ENCODE data around the gene NT5C.

The NT5C gene

GRCh38 chr17:75125984-75126383 lies 5.6 kb downstream of the NT5C start (continued):
- TF ChIP-seq ZBTB20 (tag by site-specific recombination; IDR thresholded peaks at IDR 0.05), result no peak

- Histone ChIP-seq H3K4me1 (ENCODE audit: control insufficient read depth, insufficient read depth, low read length) (0 out of 2 replicates have a peak, but pooled peaks cover 4% of the 10 kb centered on the region), H3K4me3 (ENCODE audit: low read depth, low read length) (no peak overlapping the region), H3K27ac (ENCODE audit: extremely low read depth, low read depth, low read length) (peak overlapping the region; percentile 32; the same call in 1 of the 2 replicates), H3K9me3 (ENCODE audit: control insufficient read depth, insufficient read depth, low read depth, low read length) (no peaks in the 10 kb centered on the region), H3K36me3 (ENCODE audit: control insufficient read depth in 2 of 2, insufficient read depth in 1 of 2, low read length in 2 of 2) (peaks cover 3 to 47% of the 10 kb centered on the region in 2 experiments; a peak in 2 of 3 replicates)
- POLR2A ChIA-PET, result interaction anchor here (0.6 to 3.2 kb wide), 14 partner anchors 8 to 164 kb away, joined by 3 to 21 read pairs (median 4); partner anchors contain the start of genes ARMC7, ATP5PD, GGA3 and HID1
- no peak for TF ChIP-seq ZNF140 (tag by site-specific recombination; IDR thresholded peaks at IDR 0.05)
- TF ChIP-seq ZNF335 (tag by site-specific recombination; conservative IDR thresholded peaks at IDR 0.05), result no peak
- TF ChIP-seq PRDM10 (tag by site-specific recombination; IDR thresholded peaks at IDR 0.05), result peak; percentile 56; the same call in 1 of the 2 replicates
- CTCF ChIA-PET, result interaction anchor here (0.6 to 6.0 kb wide), 5 partner anchors 9 to 94 kb away, joined by 3 to 77 read pairs (median 3); no protein-coding TSS in a partner anchor
These were observed 6.8 kb downstream of the NT5C start for GRCh38 chr17:75124819-75125162.

- no peak overlapping the region for H3K4me3 ChIP-seq (ENCODE audit: low read depth, low read length)
- H3K27ac ChIP-seq (ENCODE audit: extremely low read depth, low read depth, low read length), result peak overlapping the region; percentile 32; the same call in 1 of the 2 replicates
- H3K4me1 ChIP-seq (ENCODE audit: control insufficient read depth, insufficient read depth, low read length), result 0 out of 2 replicates have a peak, but pooled peaks cover 4% of the 10 kb centered on the region
- peaks cover 3 to 42% of the 10 kb centered on the region in 2 experiments; a peak in 2 of 3 replicates for H3K36me3 ChIP-seq (ENCODE audit: control insufficient read depth in 2 of 2, insufficient read depth in 1 of 2, low read length in 2 of 2)
- H3K9me3 ChIP-seq (ENCODE audit: control insufficient read depth, insufficient read depth, low read depth, low read length), result no peaks in the 10 kb centered on the region
- CTCF ChIA-PET, result interaction anchor here (0.6 to 6.0 kb wide), 11 partner anchors 7 to 146 kb away, joined by 3 to 77 read pairs (median 3); partner anchors contain the start of gene NT5C
- POLR2A ChIA-PET, result interaction anchor here (0.6 to 3.2 kb wide), 15 partner anchors 8 to 165 kb away, joined by 3 to 21 read pairs (median 4); partner anchors contain the start of genes ARMC7, ATP5PD, GGA3 and HID1
- TF ChIP-seq HIC1 (tag by site-specific recombination; IDR thresholded peaks at IDR 0.05), result peak; percentile 72
- peak; percentile 79 for TF ChIP-seq ZNF398 (tag by site-specific recombination; IDR thresholded peaks at IDR 0.05)
- 0 out of 2 replicates have a peak, but pooled peaks have one; percentile 44 for TF ChIP-seq KLF8 (tag by site-specific recombination; IDR thresholded peaks at IDR 0.05)
- peak; percentile 98 for TF ChIP-seq KLF17 (tag by site-specific recombination; IDR thresholded peaks at IDR 0.05)
- no peak for TF ChIP-seq BCL11A (tag by site-specific recombination; IDR thresholded peaks at IDR 0.05; ENCODE audit: low read depth)
- 0 out of 2 replicates have a peak, but pooled peaks have one; percentile 26 for TF ChIP-seq ZNF366 (tag by site-specific recombination; conservative IDR thresholded peaks at IDR 0.05)
- peak; percentile 59 for TF ChIP-seq SP7 (tag by site-specific recombination; IDR thresholded peaks at IDR 0.05)
- TF ChIP-seq REPIN1 (tag by site-specific recombination; IDR thresholded peaks at IDR 0.05; ENCODE audit: low read depth), result no peak
- 0 out of 2 replicates have a peak, but pooled peaks have one; percentile 21 for TF ChIP-seq ZNF639 (tag by site-specific recombination; IDR thresholded peaks at IDR 0.05)
- no peak for TF ChIP-seq MYNN (tag by site-specific recombination; IDR thresholded peaks at IDR 0.05; ENCODE audit: borderline replicate concordance)
- peak; percentile 72 for TF ChIP-seq ZBTB11 (tag by site-specific recombination; conservative IDR thresholded peaks at IDR 0.05; ENCODE audit: low read depth)
- peak; percentile 100 for TF ChIP-seq KLF1 (tag by site-specific recombination; IDR thresholded peaks at IDR 0.05)
These were observed 7.3 kb downstream of the NT5C start for GRCh38 chr17:75124041-75124818.

All from HEK293 (cell line).